HG03095 (cell line): ENCODE results near the gene UPP1.

ENCODE experiments used
- ATAC-seq: cut with Tn5 transposase; IDR thresholded peaks from one replicate; pipeline ENCODE4 v1.9.1; 2021; ENCODE audit warnings: moderate library complexity; ENCODE audit not compliant: unreplicated experiment

The UPP1 gene

GRCh38 chr7:48085433-48085791 lies 3.7 kb upstream of the UPP1 start:
- no peak for ATAC-seq

- ATAC-seq, result no peak
These were observed 3.1 kb upstream of the UPP1 start for GRCh38 chr7:48085942-48086341.

- ATAC-seq, result peak; percentile 16
These were observed 1.7 kb upstream of the UPP1 start for GRCh38 chr7:48087349-48087748.

GRCh38 chr7:48088559-48089045 lies 463 bp upstream of the UPP1 start:
- peak; percentile 51 for ATAC-seq

- no peak for ATAC-seq
These were observed 1.2 kb downstream of the UPP1 start for GRCh38 chr7:48090095-48090805.

- ATAC-seq, result no peak
These were observed 2.7 kb downstream of the UPP1 start for GRCh38 chr7:48091506-48092433.

GRCh38 chr7:48094861-48095293 lies 5.8 kb downstream of the UPP1 start:
- no peak for ATAC-seq

- no peak for ATAC-seq
These were observed 7.2 kb downstream of the UPP1 start for GRCh38 chr7:48096273-48096672.

GRCh38 chr7:48097521-48098231 lies 8.6 kb downstream of the UPP1 start:
- no peak for ATAC-seq

- ATAC-seq, result no peak
These were observed 9.8 kb downstream of the UPP1 start for GRCh38 chr7:48098846-48099245.

- ATAC-seq, result no peak
These were observed 10.7 kb downstream of the UPP1 start for GRCh38 chr7:48099781-48100180.

- no peak for ATAC-seq
These were observed 12.3 kb downstream of the UPP1 start for GRCh38 chr7:48101352-48101751.

GRCh38 chr7:48101968-48102367 lies 12.9 kb downstream of the UPP1 start:
- no peak for ATAC-seq

- no peak for ATAC-seq
These were observed 13.5 kb downstream of the UPP1 start for GRCh38 chr7:48102530-48102929.

- no peak for ATAC-seq
These were observed 16.0 kb downstream of the UPP1 start for GRCh38 chr7:48105045-48105444.

GRCh38 chr7:48106906-48107659 lies 18.0 kb downstream of the UPP1 start:
- no peak for ATAC-seq

GRCh38 chr7:48107926-48108472 lies 18.9 kb downstream of the UPP1 start:
- no peak for ATAC-seq

- ATAC-seq, result no peak
These were observed 20.1 kb downstream of the UPP1 start for GRCh38 chr7:48108959-48109847.
